Suprapubic skin (tissue), 4 donors: ENCODE data around the gene EIF2A. TPM values are rescaled to one million over a fixed set of nuclear protein-coding genes. Genes with fewer than 3 reads are reported as not detected.
A peak's percentile ranks its signal among the peaks of the same experiment; 100 is the strongest.

ENCODE experiments used
- DNase-seq, 2 donors: peaks; one replicate each; pipeline ENCODE4 v3.0.0-alpha.2; 2019; ENCODE audit warnings: low spot score in 2 of 2
- H3K27ac ChIP-seq: fragments of 200-600 bp; sonication (generic); one replicate; pipeline ENCODE4 v1.5.1; 2019
- H3K27me3 ChIP-seq: fragments of 200-600 bp; sonication (generic); one replicate; pipeline ENCODE4 v1.5.1; 2019
- H3K36me3 ChIP-seq: fragments of 200-600 bp; sonication (generic); one replicate; pipeline ENCODE4 v1.5.1; 2019
- H3K4me1 ChIP-seq: fragments of 200-600 bp; sonication (generic); one replicate; pipeline ENCODE4 v1.5.1; 2019
- H3K4me3 ChIP-seq: fragments of 200-600 bp; sonication (generic); one replicate; pipeline ENCODE4 v1.5.1; 2019; ENCODE audit warnings: mild to moderate bottlenecking
- H3K9me3 ChIP-seq: fragments of 200-600 bp; sonication (generic); one replicate; pipeline ENCODE4 v1.5.1; 2019
- EP300 ChIP-seq: sonication (generic); formaldehyde crosslinking; IDR thresholded peaks from one replicate; pipeline ENCODE4 v1.6.1; 2017; ENCODE audit warnings: antibody characterized with exemption
- POLR2A ChIP-seq, 2 donors: fragments of 450-650 bp; IDR thresholded peaks; one replicate each; pipeline ENCODE4 v1.6.1; 2017; ENCODE audit warnings: antibody characterized with exemption in 2 of 2, mild to moderate bottlenecking in 2 of 2, moderate library complexity in 2 of 2
- POLR2AphosphoS5 ChIP-seq, 3 donors: sonication (generic); formaldehyde crosslinking; IDR thresholded peaks; one replicate each; pipeline ENCODE4 v1.6.1; 2017; ENCODE audit warnings: antibody characterized with exemption in 3 of 3
- WGBS: methylation state at CpG from one replicate; pipeline ENCODE4 v1.1.5; 2018; 5-methylcytosine and 5-hydroxymethylcytosine counted together
- total RNA-seq, 4 donors: library from RNA; depleted of rRNA; stranded (reverse); fragments of >200 nt; gene quantifications; one replicate each; pipeline ENCODE4 v1.1.0, GENCODE V29; 2016
- TF ChIP-seq, protein P1 (sequence below), 2 donors: fragments of 200-600 bp in 1 of 2; fragments of 450-650 bp in 1 of 2; sonication (generic) in 1 of 2; IDR thresholded peaks; one replicate each; pipeline ENCODE4 v1.5.1; 2016 to 2019; ENCODE audit warnings: antibody characterized with exemption in 2 of 2, mild to moderate bottlenecking in 1 of 2, moderate library complexity in 1 of 2

Gene EIF2A
- total RNA-seq, 4 donors from 2014 or later = 149 to 222 (median 194) TPM

DNA sequence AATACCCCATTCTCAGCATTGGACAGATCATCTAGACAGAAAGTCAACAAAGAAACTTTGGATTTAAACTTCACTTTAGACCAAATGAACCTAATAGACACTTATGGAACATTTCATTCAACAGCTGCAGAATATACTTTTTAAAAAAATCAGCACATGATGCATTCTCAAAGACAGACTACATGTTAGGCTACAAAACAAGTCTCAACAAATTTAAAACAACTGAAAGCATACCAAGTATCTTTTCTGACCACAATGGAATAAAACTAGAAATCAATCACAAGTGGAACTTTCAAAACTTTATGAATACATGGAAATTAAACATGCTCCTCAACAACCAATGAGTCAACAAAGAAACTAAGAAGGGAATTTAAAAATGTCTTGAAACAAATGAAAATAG lies 38.2 kb upstream of the EIF2A start:
- H3K4me1 ChIP-seq = no peaks in the 10 kb centered on the region
- DNase-seq = no peak
- H3K9me3 ChIP-seq = no peaks in the 10 kb centered on the region
- TF ChIP-seq POLR2AphosphoS5 (IDR thresholded peaks at IDR 0.05) (no peak), EP300 (no peak), POLR2A (IDR thresholded peaks at IDR 0.05) (no peak)
- TF ChIP-seq, protein P1, sequence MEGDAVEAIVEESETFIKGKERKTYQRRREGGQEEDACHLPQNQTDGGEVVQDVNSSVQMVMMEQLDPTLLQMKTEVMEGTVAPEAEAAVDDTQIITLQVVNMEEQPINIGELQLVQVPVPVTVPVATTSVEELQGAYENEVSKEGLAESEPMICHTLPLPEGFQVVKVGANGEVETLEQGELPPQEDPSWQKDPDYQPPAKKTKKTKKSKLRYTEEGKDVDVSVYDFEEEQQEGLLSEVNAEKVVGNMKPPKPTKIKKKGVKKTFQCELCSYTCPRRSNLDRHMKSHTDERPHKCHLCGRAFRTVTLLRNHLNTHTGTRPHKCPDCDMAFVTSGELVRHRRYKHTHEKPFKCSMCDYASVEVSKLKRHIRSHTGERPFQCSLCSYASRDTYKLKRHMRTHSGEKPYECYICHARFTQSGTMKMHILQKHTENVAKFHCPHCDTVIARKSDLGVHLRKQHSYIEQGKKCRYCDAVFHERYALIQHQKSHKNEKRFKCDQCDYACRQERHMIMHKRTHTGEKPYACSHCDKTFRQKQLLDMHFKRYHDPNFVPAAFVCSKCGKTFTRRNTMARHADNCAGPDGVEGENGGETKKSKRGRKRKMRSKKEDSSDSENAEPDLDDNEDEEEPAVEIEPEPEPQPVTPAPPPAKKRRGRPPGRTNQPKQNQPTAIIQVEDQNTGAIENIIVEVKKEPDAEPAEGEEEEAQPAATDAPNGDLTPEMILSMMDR (IDR thresholded peaks at IDR 0.05) = no peak
- no peaks in the 10 kb centered on the region for H3K36me3 ChIP-seq
- H3K27me3 ChIP-seq = no peaks in the 10 kb centered on the region
- no peak overlapping the region for H3K27ac ChIP-seq
- H3K4me3 ChIP-seq = no peak overlapping the region

DNA sequence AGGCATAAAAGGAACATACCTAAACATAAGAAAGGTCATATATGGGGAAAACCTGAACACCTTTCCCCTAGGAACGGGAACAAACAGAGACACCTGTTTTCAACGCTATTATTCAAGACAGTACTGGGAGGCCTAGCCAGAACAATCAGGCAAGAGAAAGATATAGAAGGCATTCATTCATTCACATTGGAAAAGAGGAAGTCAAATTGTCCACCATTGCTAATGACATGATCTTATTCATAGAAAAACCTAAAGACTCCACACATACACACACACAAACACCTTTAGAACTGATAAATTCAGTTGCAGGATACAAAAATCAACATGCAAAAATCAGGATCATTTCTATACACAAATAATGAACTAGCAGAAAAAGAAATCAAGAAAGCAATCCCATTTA lies 36.8 kb upstream of the EIF2A start:
- Histone ChIP-seq H3K4me3 (no peak overlapping the region), H3K27me3 (no peaks in the 10 kb centered on the region), H3K4me1 (no peaks in the 10 kb centered on the region), H3K36me3 (no peaks in the 10 kb centered on the region), H3K27ac (no peak overlapping the region), H3K9me3 (no peaks in the 10 kb centered on the region)
- no peak for DNase-seq
- TF ChIP-seq, protein P1 (IDR thresholded peaks at IDR 0.05) = no peak
- TF ChIP-seq EP300 (no peak), POLR2AphosphoS5 (IDR thresholded peaks at IDR 0.05) (no peak), POLR2A (IDR thresholded peaks at IDR 0.05) (no peak)
- WGBS = 91% methylated on average over 2 of the region's 2 CpGs

DNA sequence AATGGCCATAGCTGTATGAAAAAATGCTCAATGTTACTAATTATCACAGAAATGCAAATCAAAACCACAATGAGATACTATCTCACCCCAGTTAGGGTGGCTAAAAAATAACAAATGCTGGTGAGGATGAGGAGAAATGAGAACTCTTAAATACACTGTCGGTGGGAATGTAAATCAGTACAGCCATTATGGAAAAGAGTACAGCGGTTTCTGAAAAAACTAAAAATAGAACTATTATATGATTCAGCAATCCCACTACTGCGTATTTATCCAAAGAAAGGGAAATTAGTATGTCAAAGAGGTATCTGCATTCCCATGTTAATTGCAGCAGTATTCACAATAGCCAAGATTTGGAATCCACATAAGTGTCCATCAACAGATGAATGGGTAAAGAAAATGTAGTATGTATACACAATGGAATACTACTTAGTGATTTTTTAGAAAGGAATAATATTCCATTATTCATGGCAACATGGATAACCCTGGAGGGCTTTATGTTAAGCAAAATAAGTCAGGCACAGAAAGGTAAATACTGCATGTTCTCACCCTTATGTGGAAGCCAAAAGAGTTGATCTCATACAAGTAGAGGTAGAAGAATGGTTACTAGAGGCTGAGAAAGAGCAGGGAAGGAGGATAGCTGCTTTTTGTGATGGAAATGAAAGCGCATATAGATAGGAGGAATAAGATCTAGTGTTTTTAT lies 35.3 kb upstream of the EIF2A start:
- WGBS = 83% methylated on average over 4 of the region's 4 CpGs

DNA sequence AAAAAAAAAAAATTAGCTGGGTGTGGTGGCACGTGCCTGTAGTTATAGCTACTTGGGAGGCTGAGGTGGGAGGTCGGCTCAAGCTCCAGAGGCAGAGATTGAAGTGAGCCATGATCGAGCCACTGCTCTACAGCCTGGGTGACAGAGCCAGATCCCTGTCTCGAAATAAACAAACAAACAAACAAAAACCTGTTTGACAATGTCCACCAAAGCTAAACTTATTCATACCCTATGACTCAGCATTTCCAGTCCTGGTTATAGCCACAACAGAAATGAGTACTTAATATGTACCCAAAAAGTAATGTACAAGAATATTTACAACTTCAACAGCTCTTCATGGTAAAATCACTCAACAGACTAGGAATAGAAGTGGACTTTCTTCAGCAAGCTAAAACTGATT lies 31.4 kb upstream of the EIF2A start:
- H3K36me3 ChIP-seq = no peaks in the 10 kb centered on the region
- no peaks in the 10 kb centered on the region for H3K9me3 ChIP-seq
- no peak for DNase-seq
- no peak overlapping the region for H3K4me3 ChIP-seq
- H3K27ac ChIP-seq = no peak overlapping the region
- WGBS = 94% methylated on average over 4 of the region's 4 CpGs
- H3K4me1 ChIP-seq = no peaks in the 10 kb centered on the region
- TF ChIP-seq, protein P1 (IDR thresholded peaks at IDR 0.05) = no peak
- TF ChIP-seq POLR2AphosphoS5 (IDR thresholded peaks at IDR 0.05) = no peak
- TF ChIP-seq EP300 = no peak
- no peak for TF ChIP-seq POLR2A (IDR thresholded peaks at IDR 0.05)
- H3K27me3 ChIP-seq = no peaks in the 10 kb centered on the region

More for the DNA sequence above, 35.3 kb upstream of the EIF2A start:
- H3K9me3 ChIP-seq = no peaks in the 10 kb centered on the region
- no peaks in the 10 kb centered on the region for H3K36me3 ChIP-seq
- TF ChIP-seq POLR2A (IDR thresholded peaks at IDR 0.05) = no peak
- TF ChIP-seq, protein P1 (IDR thresholded peaks at IDR 0.05) = no peak
- no peaks in the 10 kb centered on the region for H3K27me3 ChIP-seq
- no peaks in the 10 kb centered on the region for H3K4me1 ChIP-seq
- no peak overlapping the region for H3K27ac ChIP-seq
- no peak for DNase-seq
- H3K4me3 ChIP-seq = no peak overlapping the region

DNA sequence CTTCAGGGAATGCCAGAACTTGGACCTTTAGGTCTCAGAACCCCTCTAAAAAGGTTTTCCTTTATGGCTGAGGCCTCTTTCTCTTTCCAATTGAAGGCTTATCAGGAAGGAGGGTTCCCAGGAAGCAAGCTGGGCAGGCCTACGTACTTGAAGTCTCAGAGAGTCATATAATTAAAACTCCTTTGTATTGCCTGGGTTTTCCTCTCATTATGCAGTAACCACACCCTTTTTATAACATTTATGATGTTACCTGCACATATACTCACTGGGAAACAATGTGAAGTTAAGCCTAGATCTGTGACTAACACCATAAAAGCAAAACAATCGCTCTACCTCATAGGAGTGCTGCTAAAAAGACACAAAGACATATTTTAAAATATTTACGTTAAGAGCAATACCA lies 27.6 kb upstream of the EIF2A start:
- H3K27me3 ChIP-seq = no peaks in the 10 kb centered on the region
- no peak for TF ChIP-seq POLR2AphosphoS5 (IDR thresholded peaks at IDR 0.05)
- TF ChIP-seq EP300 = no peak
- TF ChIP-seq, protein P1 (IDR thresholded peaks at IDR 0.05) = no peak
- TF ChIP-seq POLR2A (IDR thresholded peaks at IDR 0.05) = no peak
- H3K4me1 ChIP-seq = no peaks in the 10 kb centered on the region
- no peaks in the 10 kb centered on the region for H3K36me3 ChIP-seq
- 76% methylated on average over 3 of the region's 3 CpGs for WGBS
- no peaks in the 10 kb centered on the region for H3K9me3 ChIP-seq
- DNase-seq = no peak
- peak overlapping the region; percentile 18 for H3K27ac ChIP-seq
- no peak overlapping the region for H3K4me3 ChIP-seq
